NCI-H526 (cell line): ENCODE results near the gene PALB2.
"Not testable (repeated sequence)": the region's sequence is repeated elsewhere in the genome, so short reads cannot be mapped to it uniquely, and the experiment has no call there.

ENCODE experiments used
- DNase-seq, 2 experiments: peaks; one replicate each; lab custom pipeline; 2025; lab: John Stamatoyannopoulos, UW

Gene PALB2

DNA sequence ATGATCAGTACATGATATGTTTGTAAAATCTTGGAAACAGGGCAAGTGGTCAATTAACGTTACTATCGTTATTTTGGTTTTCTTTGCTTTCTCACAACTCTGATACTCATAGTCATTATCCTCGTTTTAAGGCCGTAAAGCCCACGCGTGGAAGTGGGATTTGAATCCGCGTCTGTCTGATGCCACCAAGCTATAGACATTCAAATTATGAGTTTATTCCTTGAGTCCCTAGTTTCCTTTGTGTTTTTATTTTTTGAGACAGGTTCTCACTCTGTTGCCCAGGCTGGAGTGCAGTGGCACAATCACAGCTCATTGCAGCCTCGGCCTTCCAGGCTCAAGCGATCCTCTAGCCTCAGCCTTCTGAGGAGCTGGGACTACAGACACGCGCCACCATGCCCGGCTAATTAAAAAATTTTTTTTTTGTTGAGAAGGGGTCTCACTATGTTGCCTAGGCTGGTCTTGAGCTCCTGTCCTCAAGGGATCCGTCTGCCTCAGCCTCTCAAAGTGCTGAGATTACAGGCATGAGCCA lies 1.2 kb upstream of the PALB2 start:
- no peak for DNase-seq

DNA sequence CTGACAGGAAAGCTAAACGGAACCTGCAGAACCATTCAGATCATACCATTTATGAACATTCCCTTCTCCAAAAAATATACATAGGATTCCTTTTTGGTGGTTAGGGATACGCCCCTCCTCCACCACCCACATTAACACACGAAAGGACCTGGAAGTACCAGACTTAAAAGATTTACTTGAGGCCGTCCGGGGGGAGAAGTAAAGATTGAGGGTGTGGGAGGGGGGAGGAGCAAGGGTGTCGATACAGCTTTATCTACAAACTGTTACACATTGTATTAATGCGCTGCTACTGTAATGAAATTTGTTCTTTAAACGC lies 537 bp downstream of the PALB2 start:
- DNase-seq, result peak in 1 of 2 experiments; percentile 18

DNA sequence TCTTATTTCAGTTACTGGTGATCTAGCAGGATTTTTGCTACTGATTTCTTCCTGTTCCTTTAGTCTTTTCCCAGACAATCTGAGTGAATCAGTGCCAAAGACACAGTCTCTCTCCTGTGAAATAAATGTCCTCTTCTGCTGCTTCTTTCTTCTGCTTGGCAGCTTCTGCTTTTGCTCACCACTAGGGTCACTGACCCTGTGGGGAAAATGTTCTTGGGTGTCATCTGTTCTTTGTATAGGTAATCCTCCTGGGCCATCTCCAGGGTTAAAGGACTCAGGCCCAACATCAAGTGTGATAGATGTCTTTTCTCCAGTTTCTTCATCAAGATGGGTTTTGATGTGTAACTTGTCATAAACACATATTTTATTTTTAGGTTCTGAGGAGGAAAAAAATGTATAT lies 5.2 kb downstream of the PALB2 start:
- no peak for DNase-seq

DNA sequence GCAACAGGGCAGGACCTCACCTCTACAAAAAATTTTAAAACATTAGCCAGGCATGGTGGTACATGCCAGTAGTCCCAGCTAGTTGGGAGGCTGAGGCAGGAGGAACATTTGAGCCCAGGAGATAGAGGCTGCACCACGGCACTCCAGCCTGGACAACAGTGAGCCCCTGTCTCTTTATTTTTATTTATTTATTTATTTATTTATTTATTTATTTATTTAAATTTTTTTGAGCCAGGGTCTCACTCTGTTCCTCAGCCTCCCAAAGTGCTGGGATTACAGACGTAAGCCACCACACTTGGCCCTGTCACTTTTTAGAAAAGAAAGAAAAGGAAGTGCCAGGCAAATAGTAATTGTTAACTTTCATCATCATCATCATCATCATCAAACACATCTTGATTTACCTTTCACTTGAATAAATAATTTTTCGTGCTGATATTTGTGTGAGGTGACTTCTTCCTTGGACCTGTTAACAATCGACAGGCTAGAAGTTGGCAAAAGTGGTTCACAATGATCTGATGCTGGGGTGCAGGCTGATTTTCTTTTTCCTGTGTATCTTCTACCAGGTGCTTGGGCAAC lies 6.6 kb downstream of the PALB2 start:
- no peak for DNase-seq

DNA sequence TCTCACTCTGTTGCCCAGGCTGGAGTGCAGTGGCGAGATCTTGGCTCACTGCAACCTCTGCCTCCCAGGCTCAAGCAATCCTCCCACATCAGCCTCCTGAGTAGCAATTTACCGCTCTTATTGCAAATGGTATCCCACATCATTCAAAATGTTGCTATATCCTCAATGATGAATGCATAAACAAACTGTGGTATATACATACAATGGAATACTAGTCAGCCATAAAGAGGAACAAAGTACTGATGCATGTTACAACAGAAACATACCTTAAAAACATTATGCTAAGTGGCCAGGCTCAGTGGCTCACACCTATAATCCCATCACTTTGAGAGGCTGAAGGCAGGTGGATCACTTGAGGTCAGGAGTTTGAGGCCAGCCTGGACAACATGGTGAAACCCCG lies 9.2 kb downstream of the PALB2 start:
- not testable (repeated sequence) for DNase-seq

- DNase-seq, result no peak
Measured at GRCh38 chr16:23629516-23629915, 11.6 kb downstream of the PALB2 start.

DNA sequence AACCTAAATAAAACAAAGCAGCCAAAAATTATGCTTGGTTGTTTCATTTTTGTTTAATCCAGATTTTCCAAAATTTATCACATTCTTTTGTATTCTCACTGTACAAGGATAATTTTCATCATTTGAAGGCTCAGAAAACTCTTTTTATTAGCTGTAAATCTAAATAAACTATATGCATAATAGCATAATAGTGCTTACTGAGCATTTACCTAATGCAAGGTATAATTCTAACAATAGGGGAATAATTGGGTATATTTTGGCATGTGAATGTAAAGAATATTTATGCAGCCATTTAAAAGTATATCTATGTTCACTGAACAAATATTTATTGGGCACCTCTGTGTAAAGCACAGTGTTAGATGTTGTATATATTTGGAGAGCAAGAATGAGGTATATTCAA lies 17.0 kb downstream of the PALB2 start:
- no peak for DNase-seq

DNA sequence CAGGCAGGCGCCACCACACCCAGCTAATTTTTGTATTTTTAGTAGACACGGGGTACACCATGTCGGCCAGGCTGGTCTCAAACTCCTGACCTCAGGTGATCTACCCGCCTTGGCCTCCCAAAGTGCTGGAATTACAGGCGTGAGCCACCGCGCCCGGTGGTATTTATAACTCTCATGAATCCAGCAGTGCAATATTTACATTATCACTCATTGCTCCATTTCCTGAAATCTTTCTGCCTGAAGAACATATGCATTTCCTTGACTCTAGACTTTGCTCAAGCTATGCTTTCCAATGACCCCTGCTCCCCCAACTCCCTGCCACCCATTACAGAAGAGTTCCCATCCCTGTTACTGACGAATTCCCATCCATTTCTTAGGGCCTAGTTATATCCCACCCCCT lies 25.3 kb downstream of the PALB2 start:
- DNase-seq, result no peak

GRCh38 chr16:23611936-23612335 lies 29.2 kb downstream of the PALB2 start:
- DNase-seq, result no peak

DNA sequence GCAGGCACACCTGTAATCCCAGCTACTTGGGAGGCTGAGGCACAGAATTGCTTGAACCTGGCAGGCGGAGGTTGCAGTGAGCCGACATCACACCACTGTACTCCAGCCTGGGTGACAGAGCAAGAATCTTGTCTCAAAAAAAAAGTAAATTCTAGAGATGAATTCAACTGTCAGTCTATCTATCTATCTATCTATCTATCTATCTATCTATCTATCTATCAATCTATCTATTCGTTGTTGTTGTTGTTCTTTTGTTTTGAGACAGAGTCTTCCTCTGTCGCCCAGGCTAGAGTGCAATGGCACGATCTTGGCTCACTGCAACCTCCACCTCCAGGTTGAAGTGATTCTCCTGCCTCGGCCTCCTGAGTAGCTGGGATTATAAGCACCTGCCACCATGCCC lies 30.2 kb downstream of the PALB2 start:
- DNase-seq, result not testable (repeated sequence)

DNA sequence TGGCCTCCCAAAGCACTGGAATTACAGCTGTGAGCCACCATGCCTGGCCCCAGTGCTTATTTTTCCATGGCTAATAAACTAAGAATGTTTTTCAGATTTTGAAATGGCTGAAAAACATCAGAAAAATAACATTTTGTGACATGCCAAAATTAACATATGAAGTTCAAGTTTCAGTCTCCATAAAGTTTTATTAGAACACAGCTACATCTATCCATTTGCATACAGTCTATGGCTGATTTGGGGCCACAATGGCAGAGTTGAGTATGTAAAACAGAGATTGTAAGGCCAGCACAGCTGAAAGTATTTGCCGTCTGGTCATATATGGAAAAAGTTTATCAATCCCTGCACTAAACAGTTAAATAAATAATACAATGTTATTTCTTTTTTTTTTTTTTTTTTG lies 31.2 kb downstream of the PALB2 start:
- DNase-seq, result no peak

DNA sequence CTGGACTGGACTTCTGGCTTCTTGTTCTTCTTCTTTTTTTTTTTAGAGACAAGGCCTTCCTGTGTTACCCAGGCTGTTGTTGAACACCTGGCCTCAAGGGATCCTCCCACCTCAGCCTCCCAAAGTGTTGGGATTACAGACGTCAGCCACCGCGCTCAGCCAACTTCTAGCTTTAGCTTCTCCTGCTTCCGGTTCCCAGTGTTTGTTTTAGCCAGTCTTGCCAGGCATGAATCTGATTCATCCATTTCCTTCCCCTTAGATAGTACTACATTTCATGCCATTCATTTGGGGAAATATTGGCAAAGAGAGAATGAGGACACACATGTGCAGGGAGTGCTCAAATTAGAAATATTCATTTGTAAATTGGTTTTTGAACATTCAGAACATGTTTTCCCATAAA lies 32.9 kb downstream of the PALB2 start:
- no peak for DNase-seq

DNA sequence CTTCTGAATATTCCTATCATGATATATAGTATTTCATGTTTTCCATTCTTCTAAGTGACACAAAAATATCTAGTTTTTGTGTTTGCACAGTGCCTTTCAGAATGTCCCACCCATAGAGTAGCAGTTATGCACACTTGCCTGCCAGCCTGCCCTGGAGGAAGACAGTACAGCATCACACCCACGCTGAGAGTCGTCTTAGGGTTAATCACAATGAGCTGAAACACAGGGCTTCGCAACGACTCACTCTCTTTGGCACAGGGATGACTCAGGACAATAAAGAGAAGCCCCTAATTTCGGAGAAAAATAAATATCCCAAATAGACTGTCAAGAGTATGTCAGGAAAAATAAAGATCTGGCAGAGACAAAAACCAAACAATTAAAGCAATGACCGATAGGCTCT lies 33.4 kb downstream of the PALB2 start:
- no peak for DNase-seq

DNA sequence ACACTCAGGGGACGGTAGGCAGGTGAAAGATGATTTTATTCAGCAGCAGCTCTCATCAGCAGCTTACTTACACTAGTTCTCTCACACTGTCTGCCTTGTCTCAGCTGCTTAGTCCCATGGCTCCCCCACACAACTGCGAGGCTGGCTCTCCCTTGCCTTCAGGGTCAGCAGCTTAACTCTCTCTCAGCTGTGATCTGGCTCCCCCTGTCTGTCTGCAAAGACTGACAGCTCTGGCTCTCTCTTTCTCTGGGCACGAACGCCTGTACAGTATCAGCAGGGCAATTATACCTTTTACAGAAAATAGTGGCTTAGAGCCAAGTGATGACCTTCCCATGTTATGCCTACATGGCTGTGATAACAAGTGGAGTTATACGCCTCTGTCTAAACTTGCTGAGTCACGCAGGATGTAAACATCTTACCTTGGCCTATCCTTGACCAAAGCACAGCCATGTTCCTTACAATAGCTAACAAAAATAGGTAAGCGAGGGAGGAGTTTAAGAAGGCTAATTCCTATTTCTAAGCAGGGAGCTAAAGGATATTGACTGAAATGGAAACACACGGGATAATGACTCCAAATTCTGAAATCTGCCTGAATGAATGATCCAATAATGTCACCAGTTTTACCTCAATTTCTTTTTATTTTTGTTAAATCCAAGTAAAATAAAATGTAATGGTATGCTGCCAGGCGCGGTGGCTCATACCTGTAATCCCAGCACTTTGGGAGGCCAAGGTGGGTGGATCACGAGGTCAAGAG lies 43.9 kb downstream of the PALB2 start:
- DNase-seq, result peak; percentile 47 to 58

GRCh38 chr16:23595951-23596720 lies 45.0 kb downstream of the PALB2 start, which contains the start of gene NDUFAB1:
NDUFAB1 (minus strand) TSS chr16:23596316; CDS start chr16:23596290, 26 bp downstream.
- peak; percentile 37 to 91 for DNase-seq

DNA sequence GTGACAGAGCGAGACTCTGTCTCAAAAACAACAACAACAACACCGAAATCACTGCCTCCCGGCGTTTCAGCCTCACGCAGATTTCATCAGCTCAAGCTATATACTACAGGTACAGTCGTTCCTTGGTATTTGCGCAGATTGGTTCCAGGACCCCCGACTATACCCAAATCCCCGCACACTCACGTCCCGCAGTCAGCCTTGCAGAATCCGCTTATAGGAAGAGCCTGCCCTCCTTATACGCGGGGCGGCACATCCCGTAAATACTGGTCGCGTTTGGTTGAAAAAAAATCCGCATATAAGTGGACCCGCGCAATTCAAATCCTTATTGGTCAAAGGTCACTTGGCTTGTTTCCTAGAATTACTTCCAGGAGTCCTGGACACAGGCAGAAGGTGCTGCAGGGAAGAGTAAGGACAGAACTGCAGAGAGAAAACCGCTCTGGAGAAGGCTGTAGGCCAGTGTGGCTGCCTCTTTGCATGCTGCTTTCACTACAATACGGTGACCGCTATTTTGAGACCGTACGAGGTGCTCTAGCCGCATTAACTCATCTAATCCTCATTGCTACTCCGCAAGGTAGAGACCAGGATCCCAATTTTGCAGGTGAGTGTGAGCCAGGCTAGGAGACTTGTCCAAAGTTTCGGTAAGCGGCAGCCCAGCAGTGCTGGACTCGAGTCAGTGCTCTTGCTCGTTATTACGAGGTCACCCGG lies 45.7 kb downstream of the PALB2 start:
- no peak for DNase-seq

GRCh38 chr16:23594186-23594585 lies 46.9 kb downstream of the PALB2 start:
- no peak for DNase-seq

GRCh38 chr16:23590181-23590580 lies 50.9 kb downstream of the PALB2 start:
- no peak for DNase-seq

DNA sequence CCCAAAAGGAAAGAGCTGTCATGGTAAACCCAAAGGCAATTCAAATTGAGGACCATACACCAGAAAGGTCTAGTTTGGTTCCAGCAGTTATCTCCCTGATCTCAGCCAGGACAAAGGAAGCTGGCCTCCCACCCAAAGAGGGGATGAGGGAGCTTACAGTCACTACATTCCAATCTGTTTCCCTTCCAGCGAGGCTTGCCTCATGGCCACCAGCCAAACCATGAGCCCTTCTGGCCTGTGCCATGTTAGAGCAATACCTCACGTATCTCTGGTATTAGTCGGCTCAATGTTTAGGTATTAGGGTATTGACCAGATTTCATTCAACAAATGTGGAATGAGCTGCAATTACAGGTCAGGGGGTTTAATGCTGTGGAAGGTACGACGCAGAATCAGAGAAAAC lies 53.4 kb downstream of the PALB2 start:
- no peak for DNase-seq

DNA sequence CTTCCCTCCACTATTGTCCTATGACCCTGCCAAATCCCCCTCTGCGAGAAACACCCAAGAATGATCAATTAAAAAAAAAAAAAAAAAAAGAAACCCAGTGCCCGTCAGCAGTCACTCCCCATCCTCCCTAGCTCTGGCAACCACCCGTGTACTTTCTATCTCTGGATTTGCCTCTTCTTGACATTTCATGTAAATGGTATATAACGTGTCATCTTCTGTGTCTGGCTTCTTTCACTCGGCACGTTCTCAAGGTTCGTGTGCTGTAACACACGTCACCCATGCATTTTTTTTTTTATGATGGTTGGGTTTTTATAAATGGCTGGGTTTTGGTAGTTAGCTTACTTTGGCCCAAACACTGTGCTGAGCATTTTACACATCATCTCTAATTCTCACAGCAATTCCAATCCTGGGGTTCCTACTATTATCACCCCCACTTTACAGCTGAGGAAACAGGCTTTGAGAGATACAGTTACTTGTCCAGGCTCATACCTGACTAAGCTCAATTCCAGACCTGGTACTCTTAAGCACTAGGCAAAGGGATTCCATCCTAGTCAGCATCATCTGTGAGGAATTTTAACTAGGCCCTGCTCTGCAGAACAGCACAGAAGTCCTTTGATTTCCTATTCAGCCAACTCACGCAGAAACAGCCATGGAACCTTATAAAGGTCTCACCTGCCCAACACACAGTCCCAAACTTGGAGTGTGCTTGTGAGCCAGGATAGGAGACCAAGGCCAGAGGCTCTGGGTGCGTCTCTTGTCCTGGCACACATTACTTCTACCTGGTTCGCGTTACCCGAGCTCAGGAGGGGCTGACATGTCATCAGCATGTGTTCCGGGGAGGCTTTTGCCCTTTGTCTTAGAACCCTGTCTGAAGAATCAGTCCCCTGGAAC lies 56.7 kb downstream of the PALB2 start:
- no peak for DNase-seq

DNA sequence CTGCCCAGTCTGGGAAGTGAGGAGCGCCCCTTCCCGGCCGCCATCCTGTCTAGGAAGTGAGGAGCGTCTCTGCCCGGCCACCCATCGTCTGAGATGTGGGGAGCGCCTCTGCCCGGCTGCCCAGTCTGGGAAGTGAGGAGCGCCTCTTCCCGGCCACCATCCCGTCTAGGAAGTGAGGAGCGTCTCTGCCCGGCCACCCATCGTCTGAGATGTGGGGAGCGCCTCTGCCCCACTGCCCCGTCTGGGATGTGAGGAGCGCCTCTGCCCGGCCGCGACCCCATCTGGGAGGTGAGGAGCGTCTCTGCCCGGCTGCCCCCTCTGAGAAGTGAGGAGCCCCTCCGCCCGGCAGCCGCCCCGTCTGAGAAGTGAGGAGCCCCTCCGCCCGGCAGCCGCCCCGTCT lies 57.8 kb downstream of the PALB2 start:
- not testable (repeated sequence) for DNase-seq
